ENCODE results near the gene TRAF3IP3. TPM values are rescaled to one million over a fixed set of nuclear protein-coding genes. Genes with fewer than 3 reads are reported as not detected.
"Not testable (repeated sequence)": the region's sequence is repeated elsewhere in the genome, so short reads cannot be mapped to it uniquely, and the experiment has no call there.

TRAF3IP3 gene
- total RNA-seq, 1 donor = 92.5 TPM

DNA sequence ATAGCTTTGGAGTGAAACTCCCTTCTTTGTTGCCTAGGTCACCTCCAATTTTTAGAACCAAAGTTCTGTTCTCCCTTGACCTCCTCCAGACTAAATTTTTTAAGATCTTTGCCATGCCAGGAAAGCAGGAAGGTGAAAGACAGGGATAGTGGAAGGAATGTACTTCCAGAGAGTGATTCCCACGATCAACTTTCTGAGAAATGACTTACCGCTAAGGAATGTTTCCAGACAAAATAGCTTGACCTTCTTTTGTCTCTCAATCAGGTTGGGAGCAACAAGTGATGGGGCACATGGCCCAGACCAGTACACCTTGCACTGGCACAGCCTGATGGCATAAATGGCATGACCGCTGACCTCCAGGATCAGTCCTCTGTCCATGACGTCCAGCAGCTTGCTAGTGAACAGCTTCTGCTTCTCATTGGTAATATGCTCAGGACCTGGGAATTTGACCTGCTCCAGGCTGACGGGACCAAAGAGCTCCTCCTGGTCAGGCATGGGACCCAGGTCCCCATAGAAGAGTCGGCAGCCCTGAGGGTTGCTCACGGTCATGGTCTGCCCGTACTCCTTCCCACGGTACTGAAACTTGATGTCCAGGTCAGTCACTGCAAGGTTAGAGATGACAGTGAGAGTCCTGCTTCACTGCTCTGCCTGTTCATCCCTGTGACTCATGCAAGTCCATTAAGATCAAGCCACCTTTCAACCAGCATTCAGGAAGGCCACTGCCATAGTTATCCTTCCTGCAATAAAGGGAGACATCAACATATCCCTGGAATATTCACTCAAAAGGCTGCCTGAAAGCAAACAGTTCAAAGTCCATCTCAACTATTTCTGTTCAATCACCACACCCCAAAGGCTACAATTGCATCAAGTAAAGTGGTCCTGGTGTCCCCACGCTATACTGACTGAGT, 34.7 kb downstream of the TRAF3IP3 start:
- Histone ChIP-seq H3K9me3 (ENCODE audit: low read depth, low read length) (no peaks in the 10 kb centered on the region), H3K4me3 (ENCODE audit: low read length) (no peak overlapping the region), H3K4me1 (ENCODE audit: insufficient read depth, low read length) (no peaks in the 10 kb centered on the region), H3K27me3 (ENCODE audit: insufficient read depth, low read length) (peaks cover 14% of the 10 kb centered on the region)

DNA sequence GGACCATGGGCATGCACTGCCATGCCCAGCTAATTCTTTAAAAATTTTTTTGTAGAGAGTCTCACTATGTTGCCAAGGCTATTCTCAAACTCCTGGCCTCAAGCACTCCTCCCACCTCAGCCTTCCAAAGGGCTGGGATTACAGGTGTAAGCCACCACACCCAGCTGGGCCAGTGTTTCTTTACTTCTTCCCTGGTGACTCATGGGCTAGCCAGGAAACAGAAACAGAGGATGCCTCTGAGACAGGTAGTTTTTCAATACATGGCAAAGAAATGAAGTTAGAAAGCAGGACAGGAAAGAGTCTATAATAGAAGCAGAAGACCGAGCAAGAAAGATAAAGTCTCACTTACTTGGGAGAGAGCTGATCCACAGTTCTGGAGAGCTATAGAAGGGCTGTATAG, 36.1 kb downstream of the TRAF3IP3 start:
- H3K27me3 ChIP-seq (ENCODE audit: insufficient read depth, low read length) = peaks cover 14% of the 10 kb centered on the region
- no peak overlapping the region for H3K4me3 ChIP-seq (ENCODE audit: low read length)
- no peaks in the 10 kb centered on the region for H3K4me1 ChIP-seq (ENCODE audit: insufficient read depth, low read length)
- H3K9me3 ChIP-seq (ENCODE audit: low read depth, low read length) = no peaks in the 10 kb centered on the region

DNA sequence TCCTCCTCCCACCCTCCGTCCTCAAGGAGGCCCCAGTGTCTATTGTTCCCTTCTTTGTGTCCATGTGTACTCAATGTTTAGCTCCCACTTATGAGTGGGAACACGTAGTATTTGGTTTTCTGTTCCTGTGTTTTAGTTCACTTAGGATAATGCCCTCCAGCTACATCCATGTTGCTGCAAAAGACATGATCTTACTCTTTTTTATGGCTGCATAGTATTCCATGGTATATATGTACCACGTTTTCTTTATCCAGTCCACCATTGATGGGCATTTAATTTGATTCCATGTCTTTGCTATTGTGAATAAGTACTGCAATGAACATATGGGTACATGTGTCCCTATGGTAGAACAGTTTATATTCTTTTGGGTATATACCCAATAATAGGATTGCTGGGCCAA, 37.9 kb downstream of the TRAF3IP3 start:
- H3K9me3 ChIP-seq (ENCODE audit: low read depth, low read length); H3K4me1 ChIP-seq (ENCODE audit: insufficient read depth, low read length); H3K4me3 ChIP-seq (ENCODE audit: low read length): not testable (repeated sequence)
- peaks cover 14% of the 10 kb centered on the region for H3K27me3 ChIP-seq (ENCODE audit: insufficient read depth, low read length)

DNA sequence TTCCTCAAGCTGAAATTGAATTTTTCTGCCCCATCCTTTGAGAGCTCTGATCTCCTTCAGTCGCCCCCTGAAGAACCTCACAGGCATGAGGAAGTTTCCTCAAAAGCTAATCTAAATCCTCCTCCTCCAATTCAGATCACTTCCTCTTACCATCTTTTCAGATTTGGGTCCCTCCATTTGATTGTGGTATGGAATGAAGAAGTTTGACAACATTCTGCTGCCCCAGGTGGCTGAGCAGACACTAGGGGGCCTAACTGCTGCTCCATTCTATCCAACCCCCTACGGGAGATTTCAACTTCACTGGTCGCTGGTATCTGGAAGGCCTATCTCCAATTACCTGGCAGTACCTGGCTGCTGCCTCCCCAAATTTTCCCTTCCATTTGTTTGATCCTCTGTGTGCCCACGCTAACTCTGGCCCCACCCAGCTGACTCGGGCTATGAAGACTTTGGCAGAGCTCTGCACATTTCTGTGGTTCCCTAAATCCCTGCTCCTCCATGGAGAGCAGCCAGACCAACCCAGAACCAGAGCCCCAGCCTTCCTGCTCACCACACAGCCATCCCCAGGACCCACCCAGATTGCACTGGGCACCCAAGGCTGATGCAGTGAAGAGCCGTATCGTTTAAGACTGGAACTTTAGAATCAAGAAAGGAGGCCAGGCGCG, 42.3 kb downstream of the TRAF3IP3 start:
- Histone ChIP-seq H3K4me1 (ENCODE audit: insufficient read depth, low read length) (no peaks in the 10 kb centered on the region), H3K4me3 (ENCODE audit: low read length) (no peak overlapping the region), H3K27me3 (ENCODE audit: insufficient read depth, low read length) (peaks cover 3% of the 10 kb centered on the region), H3K9me3 (ENCODE audit: low read depth, low read length) (no peaks in the 10 kb centered on the region)

DNA sequence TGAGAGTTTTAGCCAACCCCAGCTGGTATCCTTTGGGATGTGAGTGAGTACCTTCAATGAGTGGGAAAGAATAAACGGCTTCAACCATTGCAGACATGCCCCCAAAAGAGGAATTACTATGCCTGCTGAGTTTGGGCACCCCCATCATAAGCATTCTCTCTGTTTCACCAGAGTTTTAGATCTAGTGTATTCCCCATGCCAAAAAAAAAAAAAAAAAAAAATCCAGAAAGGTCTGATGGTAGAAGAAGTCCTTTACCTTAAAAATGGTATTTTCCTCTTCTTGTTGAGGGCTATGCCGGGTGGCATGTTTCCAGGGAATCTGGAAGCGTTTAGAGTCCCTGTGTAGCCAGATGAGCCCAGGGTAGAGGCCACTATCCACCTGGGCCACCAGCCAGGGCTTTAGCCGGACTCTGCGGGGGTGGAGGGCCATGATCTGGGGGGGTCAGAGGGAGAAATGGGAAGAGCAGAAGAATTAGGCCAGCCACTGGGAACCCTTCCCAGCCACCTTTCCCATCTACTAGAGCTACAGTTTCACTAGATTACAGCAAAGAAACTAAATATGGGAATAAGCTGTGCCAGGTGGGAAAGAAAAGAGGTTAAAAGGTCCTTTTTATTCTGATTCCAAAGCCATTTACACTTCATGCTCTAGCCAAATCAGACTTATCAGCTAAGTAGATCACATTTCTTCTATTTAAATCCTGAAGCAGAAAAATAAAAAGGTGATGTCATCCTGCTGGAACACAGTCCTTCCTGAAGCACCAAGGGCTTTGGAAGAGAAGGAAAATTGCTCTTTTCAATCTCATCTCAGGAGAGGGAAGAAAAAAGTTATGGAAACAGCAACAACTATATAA, 45.4 kb downstream of the TRAF3IP3 start:
- Histone ChIP-seq H3K4me1 (ENCODE audit: insufficient read depth, low read length) (peaks cover 11% of the 10 kb centered on the region), H3K4me3 (ENCODE audit: low read length) (no peak overlapping the region), H3K9me3 (ENCODE audit: low read depth, low read length) (no peaks in the 10 kb centered on the region), H3K27me3 (ENCODE audit: insufficient read depth, low read length) (peaks cover 5% of the 10 kb centered on the region)

DNA sequence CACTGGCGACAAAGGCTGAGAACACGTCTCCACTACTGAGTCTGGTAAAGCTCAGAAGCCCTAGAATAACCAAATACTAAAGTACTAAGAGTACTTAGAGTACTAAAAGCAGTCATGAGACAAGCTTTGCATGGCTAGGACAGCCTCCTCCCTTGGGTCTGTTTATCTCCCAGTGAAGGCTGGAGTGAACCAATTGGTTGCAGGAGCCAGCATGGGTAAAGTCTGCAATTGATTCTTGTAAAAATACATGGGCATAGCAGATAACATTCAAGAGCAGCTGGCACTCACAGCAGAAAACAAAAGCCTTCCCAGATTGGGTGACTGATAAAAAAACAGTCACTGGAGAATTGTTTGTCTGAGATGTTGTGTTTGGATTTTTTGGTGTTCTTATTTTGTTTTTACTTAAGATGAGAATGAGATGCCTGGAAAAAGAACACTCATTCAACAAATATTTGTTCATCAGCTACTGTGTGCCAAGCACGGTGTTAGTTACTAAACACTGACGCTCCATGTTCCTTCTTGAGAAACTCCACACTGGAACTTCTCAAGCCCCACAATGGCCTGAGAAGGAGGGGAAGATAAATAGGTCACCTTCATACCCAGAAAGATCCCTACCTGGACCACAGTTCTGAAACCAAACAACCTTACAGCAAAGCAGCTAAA, 46.4 kb downstream of the TRAF3IP3 start:
- Histone ChIP-seq H3K4me1 (ENCODE audit: insufficient read depth, low read length) (peaks cover 18% of the 10 kb centered on the region), H3K9me3 (ENCODE audit: low read depth, low read length) (no peaks in the 10 kb centered on the region), H3K27me3 (ENCODE audit: insufficient read depth, low read length) (peaks cover 5% of the 10 kb centered on the region), H3K4me3 (ENCODE audit: low read length) (no peak overlapping the region)

DNA sequence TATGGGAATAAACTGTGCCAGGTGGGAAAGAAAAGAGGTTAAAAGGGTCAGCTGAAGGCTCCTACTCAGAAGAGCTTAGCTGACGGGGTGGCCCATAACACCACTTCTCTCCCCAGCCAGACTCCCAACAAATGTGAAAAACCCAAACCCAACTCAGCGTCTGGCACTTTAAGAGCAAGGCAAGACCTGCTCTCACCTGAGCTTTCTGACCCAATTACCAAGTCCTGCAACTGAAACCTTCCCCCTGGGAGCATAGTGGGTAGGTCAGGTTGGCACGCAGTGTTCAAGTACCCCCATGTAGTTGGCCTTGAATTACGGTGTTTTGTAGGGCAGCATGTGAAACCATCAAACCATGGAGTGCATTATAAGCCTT, 46.9 kb downstream of the TRAF3IP3 start:
- H3K27me3 ChIP-seq (ENCODE audit: insufficient read depth, low read length) = peaks cover 5% of the 10 kb centered on the region
- H3K9me3 ChIP-seq (ENCODE audit: low read depth, low read length) = no peaks in the 10 kb centered on the region
- H3K4me3 ChIP-seq (ENCODE audit: low read length) = no peak overlapping the region
- peaks cover 18% of the 10 kb centered on the region for H3K4me1 ChIP-seq (ENCODE audit: insufficient read depth, low read length)

DNA sequence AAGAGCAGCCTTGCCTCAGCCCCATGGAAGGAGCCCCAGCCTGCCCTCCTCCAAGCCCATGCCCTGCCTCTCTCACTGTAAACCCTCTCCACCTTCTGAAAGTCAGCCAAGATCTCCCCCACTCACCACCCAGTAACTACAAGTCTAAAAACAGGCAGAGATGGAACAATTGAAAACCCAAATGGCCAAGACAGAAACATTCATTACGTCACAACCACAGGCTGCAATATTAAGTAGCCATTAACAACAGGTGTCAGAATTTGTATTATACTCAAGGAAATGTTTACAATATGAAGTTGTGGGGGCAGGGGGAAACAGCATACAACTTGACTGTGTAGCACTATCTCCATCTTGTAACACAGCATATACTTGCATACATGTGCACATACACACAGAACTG, 47.7 kb downstream of the TRAF3IP3 start:
- H3K27me3 ChIP-seq (ENCODE audit: insufficient read depth, low read length) = peaks cover 5% of the 10 kb centered on the region
- H3K9me3 ChIP-seq (ENCODE audit: low read depth, low read length) = no peaks in the 10 kb centered on the region
- H3K4me1 ChIP-seq (ENCODE audit: insufficient read depth, low read length) = peaks cover 18% of the 10 kb centered on the region
- no peak overlapping the region for H3K4me3 ChIP-seq (ENCODE audit: low read length)

DNA sequence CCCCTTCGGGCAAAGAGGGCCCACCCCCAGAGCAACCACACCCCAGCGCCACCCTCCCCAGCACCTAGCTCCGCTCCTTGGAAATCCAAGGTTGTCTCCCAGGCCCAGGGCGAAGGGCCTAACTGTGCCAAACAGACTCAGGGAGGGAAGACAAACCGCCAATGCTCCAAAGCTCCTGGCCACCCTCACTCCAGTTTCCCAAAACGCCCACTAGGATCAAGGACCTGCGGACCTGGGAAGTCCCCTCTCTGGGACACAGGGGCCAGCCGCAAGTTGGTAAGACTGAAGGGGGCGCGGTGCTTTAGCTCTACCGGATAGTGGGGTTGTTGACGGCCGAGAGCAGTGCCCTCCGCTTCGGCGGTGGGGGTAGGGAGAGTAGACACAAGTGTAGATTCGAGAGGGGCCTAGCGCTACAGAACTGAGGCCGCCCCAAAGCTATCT, 49.5 kb downstream of the TRAF3IP3 start:
- Histone ChIP-seq H3K4me1 (ENCODE audit: insufficient read depth, low read length) (peaks cover 18% of the 10 kb centered on the region), H3K27me3 (ENCODE audit: insufficient read depth, low read length) (peaks cover 5% of the 10 kb centered on the region), H3K4me3 (ENCODE audit: low read length) (no peak overlapping the region), H3K9me3 (ENCODE audit: low read depth, low read length) (no peaks in the 10 kb centered on the region)

DNA sequence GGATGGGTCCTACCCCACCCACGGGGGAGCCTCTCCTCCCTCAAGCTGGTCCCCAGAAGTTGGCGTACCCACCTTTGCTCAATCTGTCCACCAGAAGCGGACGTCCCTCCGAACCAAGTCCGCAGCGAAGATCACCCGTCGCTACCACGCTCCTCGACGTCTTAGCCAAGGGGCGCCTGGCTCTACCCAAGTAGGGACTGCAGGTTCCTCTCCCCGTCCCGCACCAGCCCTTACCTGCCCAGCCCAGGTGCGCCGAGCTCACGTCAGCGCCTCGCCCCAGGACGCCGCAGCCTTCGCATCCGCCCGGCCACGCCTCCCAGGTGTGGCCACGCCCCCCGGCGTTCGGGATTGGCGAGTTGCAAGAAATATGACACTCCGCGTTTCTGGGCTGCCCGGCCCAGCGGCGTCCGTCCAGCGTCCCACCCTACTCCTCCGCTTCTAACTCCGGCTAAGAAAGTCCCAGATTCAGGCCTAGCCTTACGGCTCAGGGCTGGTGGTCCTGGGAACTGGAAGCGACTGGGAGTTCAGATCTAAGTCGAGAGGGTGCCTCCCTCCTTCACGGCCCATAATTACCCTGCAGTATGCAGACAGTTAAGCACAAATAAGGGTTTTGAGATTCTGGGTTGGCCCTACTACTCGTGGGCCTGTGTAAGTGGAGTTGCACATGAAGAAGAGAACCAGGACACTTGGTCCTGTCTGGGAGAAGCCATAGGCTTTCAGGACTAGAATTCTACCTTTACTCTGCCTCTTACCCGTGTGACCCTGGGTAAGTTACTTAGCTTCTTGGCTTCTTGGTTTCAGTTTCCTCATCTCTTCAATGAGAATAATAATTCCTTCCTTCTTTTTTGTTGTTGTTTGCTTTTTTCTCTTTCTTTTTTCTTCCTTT, 50.3 kb downstream of the TRAF3IP3 start, which contains the start of gene IRF6:
IRF6 (minus strand) TSS at position 268 of the 886 bp plus-strand sequence. CDS start 4,729 bp downstream, outside the sequence.
- H3K4me3 ChIP-seq (ENCODE audit: low read length) = peak within 1 kb of the TSS; percentile 50
- H3K9me3 ChIP-seq (ENCODE audit: low read depth, low read length) = no peaks in the 10 kb centered on the region
- peaks cover 18% of the 10 kb centered on the region for H3K4me1 ChIP-seq (ENCODE audit: insufficient read depth, low read length)
- peaks cover 3% of the 10 kb centered on the region for H3K27me3 ChIP-seq (ENCODE audit: insufficient read depth, low read length)

DNA sequence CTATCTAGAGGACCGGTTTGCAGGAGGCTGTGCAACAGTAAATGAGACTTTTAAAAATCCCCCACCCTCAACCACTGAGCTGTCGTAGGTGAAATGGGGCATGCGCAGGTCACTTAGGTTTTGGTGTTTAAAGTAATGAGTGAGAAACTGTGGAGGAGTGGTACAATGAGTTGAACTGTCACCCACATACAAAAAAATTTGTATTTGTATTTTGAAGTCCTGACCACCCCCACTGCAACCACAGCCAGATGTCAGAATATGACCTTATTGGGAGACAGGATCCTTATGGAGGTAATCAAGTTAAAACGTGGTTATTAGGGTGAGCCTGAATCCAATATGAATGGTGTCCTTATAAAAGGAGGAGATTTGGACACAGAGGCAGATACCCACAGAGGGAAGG, 51.7 kb downstream of the TRAF3IP3 start:
- H3K4me1 ChIP-seq (ENCODE audit: insufficient read depth, low read length) = peaks cover 18% of the 10 kb centered on the region
- peaks cover 3% of the 10 kb centered on the region for H3K27me3 ChIP-seq (ENCODE audit: insufficient read depth, low read length)

DNA sequence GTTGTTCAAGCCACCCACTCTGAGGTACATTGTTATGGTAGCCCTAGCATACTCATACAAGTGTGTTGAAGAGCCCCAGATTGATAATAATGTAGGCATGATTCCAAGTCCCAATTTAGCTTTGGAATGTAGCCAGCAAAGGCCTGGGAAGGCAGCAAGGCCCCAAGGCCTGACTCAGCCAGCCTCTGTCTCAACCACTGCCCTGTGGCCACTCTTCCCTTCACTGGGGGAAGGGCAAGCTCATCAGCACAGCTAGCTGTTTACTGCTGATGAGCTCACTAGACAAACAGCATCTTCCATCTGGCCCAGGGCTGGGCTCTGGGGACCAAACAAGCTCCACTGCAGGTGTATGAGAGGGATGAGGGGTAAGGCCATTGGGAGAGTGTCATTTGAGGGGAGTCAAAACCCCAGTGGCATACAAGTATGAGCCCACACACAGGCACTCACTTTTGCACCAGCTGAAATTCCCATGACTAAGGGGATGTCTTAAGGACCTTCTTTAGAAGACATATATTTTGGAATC, 52.3 kb downstream of the TRAF3IP3 start:
- H3K9me3 ChIP-seq (ENCODE audit: low read depth, low read length) = no peaks in the 10 kb centered on the region
- H3K27me3 ChIP-seq (ENCODE audit: insufficient read depth, low read length) = peaks cover 3% of the 10 kb centered on the region
- H3K4me3 ChIP-seq (ENCODE audit: low read length) = no peak overlapping the region
- H3K4me1 ChIP-seq (ENCODE audit: insufficient read depth, low read length) = peaks cover 18% of the 10 kb centered on the region

More for the DNA sequence above, 51.7 kb downstream of the TRAF3IP3 start:
- no peaks in the 10 kb centered on the region for H3K9me3 ChIP-seq (ENCODE audit: low read depth, low read length)
- no peak overlapping the region for H3K4me3 ChIP-seq (ENCODE audit: low read length)

DNA sequence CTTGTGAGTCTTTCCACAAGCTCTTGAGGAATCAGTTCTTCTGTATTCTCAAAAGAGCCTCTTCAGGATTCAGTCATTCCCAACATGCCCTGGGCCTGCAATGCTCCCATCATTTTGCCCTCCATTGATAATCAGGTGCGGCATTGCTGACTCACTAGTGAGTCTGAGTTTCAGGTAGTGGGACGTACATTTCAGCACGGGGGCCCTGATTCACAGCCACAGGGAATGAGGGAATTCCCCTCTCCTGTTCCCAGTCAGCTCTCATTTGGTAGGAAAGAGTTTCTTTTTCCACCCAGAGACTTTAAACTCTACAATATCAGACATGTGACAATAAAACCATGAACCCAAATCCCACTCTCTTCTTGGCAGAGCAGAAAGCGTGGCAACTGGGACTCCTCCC, 53.8 kb downstream of the TRAF3IP3 start:
- Histone ChIP-seq H3K4me3 (ENCODE audit: low read length) (no peak overlapping the region), H3K27me3 (ENCODE audit: insufficient read depth, low read length) (peaks cover under 1% of the 10 kb centered on the region), H3K9me3 (ENCODE audit: low read depth, low read length) (no peaks in the 10 kb centered on the region), H3K4me1 (ENCODE audit: insufficient read depth, low read length) (peaks cover 18% of the 10 kb centered on the region)
